Measurements from ENCODE around the gene CRY1. TPM values are rescaled to one million over a fixed set of nuclear protein-coding genes. Genes with fewer than 3 reads are reported as not detected.
A peak's percentile ranks its signal among the peaks of the same experiment; 100 is the strongest.

CRY1 gene
- total RNA-seq, 4 donors from 2014 or later: 32.4 to 64.4 (median 47.6) TPM

GRCh38 chr12:107033758-107034739, 59.3 kb downstream of the CRY1 start:
- Histone ChIP-seq H3K9me3 (no peaks in the 10 kb centered on the region), H3K27me3 (no peaks in the 10 kb centered on the region), H3K4me3 (no peak overlapping the region), H3K27ac (no peak overlapping the region), H3K36me3 (no peaks in the 10 kb centered on the region), H3K4me1 (no peaks in the 10 kb centered on the region)
- TF ChIP-seq CTCF (IDR thresholded peaks at IDR 0.05) (no peak), POLR2A (IDR thresholded peaks at IDR 0.05) (no peak)
- DNase-seq: no peak

DNA sequence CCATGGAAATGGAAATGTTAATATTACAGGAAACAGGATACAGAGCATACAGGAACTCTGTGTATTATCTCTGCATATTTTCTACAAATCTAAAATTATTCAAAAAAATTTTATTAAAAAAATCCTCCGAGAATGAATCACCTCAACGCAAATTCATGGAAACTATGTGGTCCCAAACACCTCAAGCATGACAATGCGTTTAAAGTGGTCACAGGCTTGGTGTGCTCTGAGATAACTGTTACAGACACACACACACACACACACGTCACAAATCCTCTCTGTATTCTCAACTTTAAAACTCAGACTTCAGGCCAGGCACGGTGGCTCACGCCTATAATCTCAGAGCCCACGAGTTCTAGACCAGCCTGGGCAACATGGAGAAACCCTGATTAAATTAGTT, 61.1 kb downstream of the CRY1 start:
- Histone ChIP-seq H3K27me3 (no peaks in the 10 kb centered on the region), H3K4me3 (no peak overlapping the region), H3K4me1 (peaks cover 0 to 8% (median under 1%) of the 10 kb centered on the region in 4 donors), H3K36me3 (no peaks in the 10 kb centered on the region), H3K9me3 (no peaks in the 10 kb centered on the region), H3K27ac (no peak overlapping the region)
- no peak for DNase-seq
- TF ChIP-seq POLR2A (IDR thresholded peaks at IDR 0.05) (no peak), CTCF (IDR thresholded peaks at IDR 0.05) (no peak)

DNA sequence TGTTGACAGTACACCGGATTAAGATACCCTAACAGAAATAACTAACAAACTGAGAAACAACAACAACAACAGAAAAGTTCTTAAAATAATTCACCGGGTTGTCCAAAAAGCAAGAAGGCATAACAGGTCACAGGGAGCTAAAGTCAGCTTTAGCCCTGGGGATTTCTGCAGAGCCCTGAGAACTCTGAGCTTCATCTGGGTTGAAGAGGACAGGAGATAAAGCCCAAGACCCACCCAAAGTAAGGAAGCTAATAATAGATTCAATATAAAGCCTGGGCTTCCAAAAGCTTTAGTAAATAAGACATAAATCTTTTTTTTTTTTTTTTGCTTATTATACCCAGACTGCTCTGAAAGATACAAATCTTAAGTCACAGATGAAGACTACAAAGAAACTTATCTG, 62.3 kb downstream of the CRY1 start:
- H3K36me3 ChIP-seq: no peaks in the 10 kb centered on the region
- no peaks in the 10 kb centered on the region for H3K27me3 ChIP-seq
- peaks cover 0 to 16% (median 4%) of the 10 kb centered on the region in 4 donors for H3K4me1 ChIP-seq
- H3K4me3 ChIP-seq: no peak overlapping the region
- H3K27ac ChIP-seq: no peak overlapping the region
- no peaks in the 10 kb centered on the region for H3K9me3 ChIP-seq
- DNase-seq: no peak
- no peak for TF ChIP-seq POLR2A (IDR thresholded peaks at IDR 0.05)
- TF ChIP-seq CTCF (IDR thresholded peaks at IDR 0.05): no peak

DNA sequence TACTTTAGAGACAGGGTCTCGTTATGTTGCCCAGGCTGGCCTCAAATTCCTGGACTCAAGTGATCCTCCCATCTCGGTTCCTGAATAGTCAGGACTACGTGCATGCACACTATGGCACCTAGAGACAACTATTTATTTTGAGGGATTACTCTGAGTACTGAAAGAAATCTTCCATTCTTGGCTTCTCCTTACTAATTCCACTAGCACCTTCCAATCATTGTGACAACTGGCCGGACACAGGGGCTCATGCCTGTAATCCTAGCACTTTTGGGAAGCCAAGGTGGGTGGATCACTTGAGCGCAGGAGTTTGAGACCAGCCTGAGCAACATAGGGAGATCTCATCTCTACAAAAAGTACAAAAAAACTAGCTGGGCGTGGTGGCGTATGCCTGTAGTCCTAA, 64.3 kb downstream of the CRY1 start:
- no peaks in the 10 kb centered on the region for H3K9me3 ChIP-seq
- no peak for DNase-seq
- no peak overlapping the region for H3K4me3 ChIP-seq
- H3K4me1 ChIP-seq: peaks cover 0 to 16% (median 4%) of the 10 kb centered on the region in 4 donors
- TF ChIP-seq CTCF (IDR thresholded peaks at IDR 0.05): no peak
- no peak for TF ChIP-seq POLR2A (IDR thresholded peaks at IDR 0.05)
- H3K27me3 ChIP-seq: no peaks in the 10 kb centered on the region
- peak overlapping the region in 1 of 4 donors; percentile 7 for H3K27ac ChIP-seq
- no peaks in the 10 kb centered on the region for H3K36me3 ChIP-seq

GRCh38 chr12:107027636-107028053, 65.7 kb downstream of the CRY1 start:
- H3K36me3 ChIP-seq: no peaks in the 10 kb centered on the region
- no peaks in the 10 kb centered on the region for H3K9me3 ChIP-seq
- no peak overlapping the region for H3K4me3 ChIP-seq
- peaks cover 0 to 16% (median 4%) of the 10 kb centered on the region in 4 donors for H3K4me1 ChIP-seq
- DNase-seq: no peak
- H3K27me3 ChIP-seq: no peaks in the 10 kb centered on the region
- TF ChIP-seq CTCF (IDR thresholded peaks at IDR 0.05) (no peak), POLR2A (IDR thresholded peaks at IDR 0.05) (peak in 1 of 2 donors; percentile 20)
- H3K27ac ChIP-seq: peak overlapping the region in 3 of 4 donors; percentile 67 to 84 (median 79)
